GM15510 (cell line): Measurements from ENCODE around the gene SH3RF3.

Experiments
- POLR2A ChIP-seq: IDR thresholded peaks from 3 replicates; pipeline ENCODE4 v1.6.1; 2011; ENCODE audit warnings: borderline replicate concordance; ENCODE audit not compliant: insufficient read length; ENCODE audit errors: extremely low read depth

Gene SH3RF3

DNA sequence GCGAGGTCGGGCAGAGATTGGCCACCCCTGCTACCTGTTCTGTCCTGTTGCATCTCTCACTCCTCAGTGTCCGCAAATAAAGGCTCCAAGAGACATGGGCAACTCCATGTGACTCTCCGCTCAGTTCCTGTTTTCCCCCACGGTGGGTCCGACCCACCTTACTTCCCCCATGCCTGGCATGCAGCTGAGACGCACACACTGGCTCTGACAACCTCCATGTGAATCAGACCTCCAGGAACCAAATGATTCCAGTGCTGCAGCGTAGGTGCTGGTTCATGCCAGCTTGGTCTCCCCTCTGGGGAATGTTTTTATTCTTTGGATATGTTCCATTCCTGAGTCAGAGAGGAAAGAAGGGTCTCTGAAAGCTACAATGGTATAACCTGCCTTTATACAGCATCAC is 221.5 kb downstream of the SH3RF3 start:
- no peak for TF ChIP-seq POLR2A

- no peak for TF ChIP-seq POLR2A
Measured at GRCh38 chr2:109351164-109351756, 222.3 kb downstream of the SH3RF3 start.

DNA sequence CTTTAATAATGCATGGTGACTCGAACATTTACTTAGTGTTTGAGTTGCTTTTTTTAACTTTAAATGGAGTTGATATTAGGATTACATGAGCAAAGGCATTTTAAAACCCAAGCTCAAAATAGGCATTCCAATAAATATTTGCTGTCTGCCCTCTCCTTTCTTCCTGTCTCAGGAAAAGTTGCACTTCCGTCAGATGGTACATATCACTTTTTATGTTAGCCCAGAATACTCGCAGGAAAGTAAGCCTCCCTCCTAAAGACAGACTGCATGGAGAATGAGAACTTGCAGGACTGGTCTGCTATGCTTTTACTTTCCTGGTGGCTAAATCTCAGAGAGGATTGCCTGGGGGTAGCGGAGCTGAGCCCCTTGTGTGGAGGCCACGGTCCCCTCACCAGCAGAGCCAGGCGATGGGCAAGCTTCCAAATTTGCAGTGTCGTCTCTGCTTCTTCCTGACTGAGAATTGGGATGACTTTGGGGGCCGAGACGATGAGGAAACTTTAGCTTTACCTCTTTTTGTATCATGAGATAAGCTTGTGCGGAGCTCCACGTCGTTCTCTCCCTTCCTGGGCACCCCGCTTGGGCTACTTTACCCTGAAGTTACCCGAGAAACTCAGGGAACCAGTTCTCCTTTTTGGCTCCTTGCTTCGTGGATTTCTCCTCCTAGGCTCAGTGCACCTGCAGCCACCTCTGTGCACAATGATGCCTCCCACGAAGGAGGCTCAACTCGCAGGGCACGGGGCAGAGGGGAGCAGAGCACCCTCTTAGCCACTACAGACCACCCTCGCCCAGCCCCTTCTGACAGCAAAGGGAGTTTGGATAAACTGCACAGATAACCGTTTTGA is 223.3 kb downstream of the SH3RF3 start:
- TF ChIP-seq POLR2A = no peak

DNA sequence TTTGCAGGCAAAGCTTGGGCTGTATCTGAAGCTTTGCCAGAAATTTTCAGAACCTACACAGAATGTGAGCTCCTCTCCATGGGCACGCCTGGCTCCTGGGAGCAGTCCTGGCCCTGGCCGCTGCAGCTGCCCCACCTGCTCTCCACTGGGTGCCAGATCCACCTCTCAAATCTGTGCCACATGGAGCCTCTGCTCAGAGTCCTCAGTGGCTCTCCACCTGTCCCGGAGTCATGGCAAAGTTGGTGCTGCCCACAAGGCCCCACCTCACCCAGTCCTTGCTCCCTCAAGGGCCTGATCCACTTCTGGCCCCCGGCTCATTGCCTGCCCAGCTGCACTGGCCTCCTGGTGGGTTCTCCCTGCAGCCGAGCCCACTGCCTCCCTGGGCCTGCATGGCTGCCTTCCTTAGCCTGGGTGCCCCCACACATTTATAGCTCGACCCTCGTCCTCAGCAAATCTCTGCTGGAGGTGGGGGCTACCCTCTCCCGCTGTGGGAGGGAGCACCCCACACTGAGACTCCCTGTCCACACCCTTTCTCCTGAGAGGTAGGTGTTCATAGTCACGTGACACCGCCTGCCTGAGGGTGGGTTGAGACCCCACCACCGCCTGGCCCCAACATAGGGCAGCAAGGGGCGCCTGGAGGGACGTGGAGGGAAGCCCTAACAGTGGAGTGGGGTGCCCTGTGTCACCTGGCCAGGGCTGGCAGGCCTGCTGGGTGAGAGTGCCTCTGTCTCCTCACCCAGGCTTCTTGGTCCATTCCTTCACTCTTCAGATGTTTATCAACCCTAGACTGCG is 224.1 kb downstream of the SH3RF3 start:
- no peak for TF ChIP-seq POLR2A

GRCh38 chr2:109353806-109354745 is 225.1 kb downstream of the SH3RF3 start:
- no peak for TF ChIP-seq POLR2A

DNA sequence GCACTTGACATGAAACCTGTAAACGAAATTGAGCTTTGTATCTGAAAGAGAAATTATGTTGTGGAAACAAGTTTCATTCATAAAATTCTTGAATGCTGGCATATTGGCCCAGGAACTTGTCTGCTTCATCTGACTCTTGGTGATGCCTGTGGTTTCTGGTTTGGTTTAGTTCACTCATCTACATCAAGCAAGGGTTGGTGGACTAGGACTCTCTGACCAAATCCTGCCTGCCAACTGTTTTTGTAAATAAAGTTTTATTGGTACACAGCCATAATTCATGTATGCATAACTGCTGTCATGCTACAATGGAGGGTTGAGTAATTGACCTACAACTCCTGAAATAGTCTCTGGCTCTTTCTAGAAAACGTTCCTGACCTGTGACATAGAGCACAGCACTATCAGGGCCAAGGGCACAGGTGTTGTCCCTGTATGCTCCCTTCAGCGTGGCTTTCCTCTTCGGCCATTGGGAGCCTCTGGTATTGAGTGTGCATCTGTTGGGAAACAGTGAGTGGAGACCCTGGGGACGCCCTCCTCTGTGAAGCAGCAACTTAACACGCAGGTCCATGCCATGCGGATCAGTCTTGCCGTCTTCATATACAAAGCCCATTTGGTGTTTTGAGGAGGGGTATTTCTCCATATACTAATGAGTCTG is 226.3 kb downstream of the SH3RF3 start:
- TF ChIP-seq POLR2A = no peak

DNA sequence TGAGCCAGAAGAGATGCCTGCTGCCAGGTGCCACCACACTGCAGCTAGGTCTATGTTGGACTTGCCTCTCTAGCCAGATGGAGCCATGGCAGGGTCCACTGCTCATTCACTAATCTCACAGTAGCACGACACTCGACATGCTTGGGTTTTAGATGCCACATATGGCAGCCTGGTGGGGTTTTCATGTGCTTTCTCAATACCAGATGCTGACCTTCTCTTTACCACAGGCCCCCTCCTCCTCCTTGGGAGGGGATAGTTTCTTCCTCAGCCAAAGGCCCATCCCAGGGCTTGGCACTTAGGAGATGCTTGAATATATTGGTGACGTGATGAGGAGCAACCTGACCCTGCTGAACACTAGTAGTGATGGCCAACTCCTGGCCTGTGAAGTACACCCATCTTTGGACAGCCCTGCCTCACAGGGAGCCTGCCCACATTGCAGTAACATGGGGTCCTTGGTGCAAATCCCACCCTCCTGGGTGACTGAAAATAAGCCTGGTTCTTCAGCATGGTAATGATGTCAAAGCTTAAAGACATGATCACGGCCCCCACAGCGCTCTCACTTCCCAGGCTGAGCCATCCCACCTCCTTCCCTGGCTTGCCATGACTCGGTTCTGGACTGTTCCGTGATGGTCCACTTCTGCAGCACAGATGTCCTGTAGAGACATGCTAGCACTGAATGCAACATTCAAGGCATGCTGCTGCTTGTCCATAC is 227.5 kb downstream of the SH3RF3 start:
- no peak for TF ChIP-seq POLR2A

DNA sequence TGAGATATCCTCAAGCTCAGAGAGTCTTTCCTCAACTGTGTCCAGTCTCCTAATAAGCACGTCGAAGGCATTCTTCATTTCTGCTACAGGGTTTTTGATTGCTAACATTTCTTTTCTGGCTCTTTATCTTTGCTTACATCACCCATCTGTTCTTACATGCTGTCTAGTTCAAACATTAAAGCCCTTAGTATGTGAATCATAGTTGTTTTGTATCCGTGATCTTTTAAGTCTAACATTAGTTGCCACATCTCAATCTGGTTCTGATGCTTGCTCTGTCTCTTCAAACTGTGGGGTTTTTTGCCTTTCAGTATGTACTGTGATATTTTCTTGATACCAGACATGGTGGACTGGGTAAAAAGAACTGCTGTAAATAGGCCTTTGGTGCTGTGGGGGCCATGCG is 235.2 kb downstream of the SH3RF3 start:
- no peak for TF ChIP-seq POLR2A

DNA sequence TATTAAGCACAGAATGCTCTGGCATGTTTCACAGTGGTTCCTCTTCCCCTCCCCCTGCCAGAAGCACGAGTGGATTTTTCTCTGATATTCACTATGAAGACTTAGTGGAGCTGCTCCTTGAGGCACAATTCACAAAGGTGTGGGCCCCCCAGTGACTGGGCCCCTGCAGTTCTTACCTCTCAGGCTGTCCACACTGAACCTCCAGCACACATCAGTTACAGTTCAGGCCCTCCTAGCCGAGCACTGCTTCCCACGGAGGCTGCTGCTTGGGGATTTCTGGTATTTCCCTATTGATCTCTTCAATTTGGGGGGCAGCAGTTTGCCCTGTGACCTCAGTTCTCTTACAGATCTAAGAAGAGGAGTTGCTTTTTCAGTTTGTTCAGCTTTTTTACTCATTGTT is 236.1 kb downstream of the SH3RF3 start:
- TF ChIP-seq POLR2A = no peak

- TF ChIP-seq POLR2A = no peak
Measured at GRCh38 chr2:109367683-109368082, 238.7 kb downstream of the SH3RF3 start.

- TF ChIP-seq POLR2A = no peak
Measured at GRCh38 chr2:109368798-109369197, 239.8 kb downstream of the SH3RF3 start.

DNA sequence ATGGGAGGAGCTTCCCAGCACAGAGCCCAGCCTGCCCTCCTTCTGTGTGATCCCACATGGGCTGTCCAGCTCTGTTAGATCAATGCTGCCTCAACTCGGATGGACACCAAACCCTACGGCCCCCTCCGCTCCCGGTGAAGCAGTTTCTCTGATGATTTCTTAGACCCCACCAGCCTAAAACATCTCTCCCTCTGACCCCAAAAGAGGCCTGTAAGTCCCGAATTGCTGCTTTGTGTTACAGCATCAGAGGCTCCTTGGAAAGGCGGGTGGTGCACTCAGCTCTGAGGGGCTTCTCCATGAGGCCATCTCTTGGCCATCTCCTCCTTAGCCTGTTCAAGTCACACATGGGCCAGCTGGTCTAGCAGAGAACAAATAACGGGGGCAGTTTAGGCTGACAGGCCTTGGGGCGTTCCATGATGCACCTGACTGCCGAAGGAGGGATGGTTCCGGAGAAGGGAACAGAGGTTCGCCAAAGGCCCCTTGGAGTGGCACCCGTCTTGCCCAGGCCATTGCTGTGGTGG is 240.7 kb downstream of the SH3RF3 start:
- TF ChIP-seq POLR2A = no peak

GRCh38 chr2:109370399-109371035 is 241.5 kb downstream of the SH3RF3 start:
- no peak for TF ChIP-seq POLR2A
